Mammary epithelial cell (primary cell): ENCODE measurements around the gene COL25A1.

ENCODE experiments used
- EZH2 ChIP-seq: IDR thresholded peaks from 2 replicates; pipeline ENCODE4 v1.6.1; 2012; ENCODE audit warnings: low read length, inconsistent platforms, borderline replicate concordance
- TF ChIP-seq, protein P1 (sequence below), 2 donors: IDR thresholded peaks in 1 of 2; conservative IDR thresholded peaks in 1 of 2; 2 replicates each; pipeline ENCODE4 v1.5.1; 2011 to 2012; ENCODE audit warnings: inconsistent platforms in 2 of 2, low read length in 2 of 2, mild to moderate bottlenecking in 2 of 2, control low read depth in 1 of 2, low read depth in 1 of 2; ENCODE audit not compliant: insufficient read depth in 1 of 2; ENCODE audit errors: extremely low read depth in 1 of 2

DNA sequence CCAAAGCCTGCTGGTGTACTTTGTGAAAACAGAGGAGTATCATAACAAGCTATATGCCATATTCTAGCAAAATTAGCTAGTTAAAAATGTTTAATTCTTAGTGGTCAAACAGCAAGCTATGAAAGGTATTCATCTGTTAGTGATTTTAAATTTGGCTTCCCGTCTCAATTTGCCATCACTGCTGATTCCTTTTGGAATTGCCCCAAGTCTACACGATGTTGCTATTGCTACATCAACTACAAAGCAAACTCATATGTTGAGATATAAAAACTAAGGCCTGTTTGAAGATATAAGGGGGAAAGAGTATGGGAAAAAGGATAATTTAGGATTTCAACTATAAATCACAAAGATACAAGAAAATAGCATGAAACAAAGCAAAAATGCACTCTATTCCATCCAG lies 146.1 kb downstream of the COL25A1 start:
- TF ChIP-seq, protein P1, sequence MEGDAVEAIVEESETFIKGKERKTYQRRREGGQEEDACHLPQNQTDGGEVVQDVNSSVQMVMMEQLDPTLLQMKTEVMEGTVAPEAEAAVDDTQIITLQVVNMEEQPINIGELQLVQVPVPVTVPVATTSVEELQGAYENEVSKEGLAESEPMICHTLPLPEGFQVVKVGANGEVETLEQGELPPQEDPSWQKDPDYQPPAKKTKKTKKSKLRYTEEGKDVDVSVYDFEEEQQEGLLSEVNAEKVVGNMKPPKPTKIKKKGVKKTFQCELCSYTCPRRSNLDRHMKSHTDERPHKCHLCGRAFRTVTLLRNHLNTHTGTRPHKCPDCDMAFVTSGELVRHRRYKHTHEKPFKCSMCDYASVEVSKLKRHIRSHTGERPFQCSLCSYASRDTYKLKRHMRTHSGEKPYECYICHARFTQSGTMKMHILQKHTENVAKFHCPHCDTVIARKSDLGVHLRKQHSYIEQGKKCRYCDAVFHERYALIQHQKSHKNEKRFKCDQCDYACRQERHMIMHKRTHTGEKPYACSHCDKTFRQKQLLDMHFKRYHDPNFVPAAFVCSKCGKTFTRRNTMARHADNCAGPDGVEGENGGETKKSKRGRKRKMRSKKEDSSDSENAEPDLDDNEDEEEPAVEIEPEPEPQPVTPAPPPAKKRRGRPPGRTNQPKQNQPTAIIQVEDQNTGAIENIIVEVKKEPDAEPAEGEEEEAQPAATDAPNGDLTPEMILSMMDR (conservative IDR thresholded peaks at IDR 0.05 in 1 of 2, IDR thresholded peaks at IDR 0.05 in 1 of 2; ENCODE audit: extremely low read depth in 1 of 2, insufficient read depth in 1 of 2, low read depth in 1 of 2, low read length in 2 of 2): no peak
- no peak for TF ChIP-seq EZH2
